Endothelial cell of coronary artery (primary cell): ENCODE measurements around the gene MARVELD2. TPM values are rescaled to one million over a fixed set of nuclear protein-coding genes. Genes with fewer than 3 reads are reported as not detected.

ENCODE experiments used
- total RNA-seq: library from RNA; depleted of rRNA; stranded (reverse); fragments of >200 nt; gene quantifications from 2 replicates; pipeline ENCODE4 v1.2.3, GENCODE V29; 2014

The MARVELD2 gene
- total RNA-seq: 1.7 and 2.1 TPM in 2 replicates

DNA sequence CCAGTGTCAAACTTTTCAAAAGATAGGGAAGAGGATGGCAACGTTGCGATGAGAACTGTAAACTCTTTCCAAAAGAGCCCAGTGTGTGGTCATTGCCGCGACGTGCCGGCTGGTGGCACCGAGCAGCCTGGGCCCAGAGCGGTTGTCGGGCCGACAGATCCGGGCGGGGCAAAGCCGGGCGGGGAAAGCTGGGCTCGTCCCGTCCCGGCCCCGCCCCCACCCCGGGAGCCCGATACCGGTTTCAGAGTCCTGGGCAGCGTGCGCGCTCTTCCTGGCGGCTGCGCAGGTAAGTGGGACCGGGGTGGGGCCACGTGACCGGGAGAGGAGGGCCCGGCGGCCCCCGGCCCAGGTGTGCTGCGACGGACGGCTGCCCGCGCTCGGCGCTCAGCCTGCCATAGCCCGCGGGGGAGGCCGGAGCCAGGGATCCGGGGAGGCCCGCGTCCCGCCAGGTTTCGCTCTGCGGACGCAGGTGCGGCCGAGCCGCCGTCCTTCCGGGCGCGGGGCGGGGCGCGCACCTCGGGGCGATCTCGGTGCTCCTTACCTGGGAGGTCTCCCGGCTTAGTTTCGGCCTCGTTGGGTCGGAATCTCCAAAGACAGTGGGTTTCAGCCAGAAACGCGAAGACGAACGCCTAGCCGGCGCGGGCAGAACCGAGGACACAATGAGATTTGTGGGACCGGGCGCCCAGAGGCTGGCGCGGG is at the start of gene MARVELD2:
Gene MARVELD2, plus strand, starts transcription at position 232 of the 699 bp plus-strand sequence. CDS start 4,270 bp downstream, outside the sequence.

DNA sequence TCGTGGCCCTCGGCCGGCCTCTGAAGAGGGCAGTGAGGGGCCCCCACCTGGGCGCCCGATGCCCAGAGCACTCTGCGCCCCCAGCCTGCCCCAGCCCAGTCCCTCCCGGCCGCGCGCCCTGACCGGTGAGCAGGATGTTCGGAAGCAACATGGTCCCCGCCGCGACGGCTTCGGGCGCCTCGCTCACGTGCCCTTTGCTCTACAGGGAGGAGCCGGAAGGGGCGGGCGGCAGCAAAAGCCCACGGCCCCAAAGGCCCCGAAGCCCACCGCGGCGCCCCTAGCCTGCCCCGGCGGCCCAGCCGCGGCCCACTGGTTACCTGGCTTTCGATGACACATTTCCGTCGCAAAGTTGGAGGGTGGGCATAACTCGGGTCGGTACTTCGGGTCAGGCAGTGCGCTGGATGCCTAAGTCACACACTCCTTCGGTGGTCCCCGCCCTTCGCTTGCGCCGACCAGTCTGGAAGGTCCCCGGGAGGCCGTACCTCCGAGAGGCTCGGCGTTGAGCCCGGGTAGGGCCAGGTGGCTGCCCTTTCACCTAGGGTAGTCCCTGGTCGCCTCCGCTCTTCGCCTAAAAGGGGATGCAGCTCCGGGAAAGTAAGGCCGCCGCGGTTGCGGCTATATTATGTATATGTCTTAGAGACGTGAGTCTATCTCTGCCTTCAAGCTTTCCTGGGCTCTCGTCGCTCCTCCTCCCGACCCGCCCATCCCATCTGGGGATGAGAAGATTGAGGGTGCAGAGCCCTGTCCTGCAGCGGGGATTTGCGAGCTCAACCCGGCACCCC is 45.4 kb upstream of the MARVELD2 start, which contains the start of the genes AK6, RAD17 and TAF9:
Gene AK6, minus strand, starts transcription at position 181 of the 782 bp plus-strand sequence. Its CDS starts 30 bp downstream, at position 151.
Gene RAD17, plus strand, starts transcription at position 479 of the 782 bp plus-strand sequence. CDS start 2,391 bp downstream, outside the sequence.
Gene TAF9, minus strand, starts transcription at position 181 of the 782 bp plus-strand sequence. CDS start 3,783 bp downstream, outside the sequence.

DNA sequence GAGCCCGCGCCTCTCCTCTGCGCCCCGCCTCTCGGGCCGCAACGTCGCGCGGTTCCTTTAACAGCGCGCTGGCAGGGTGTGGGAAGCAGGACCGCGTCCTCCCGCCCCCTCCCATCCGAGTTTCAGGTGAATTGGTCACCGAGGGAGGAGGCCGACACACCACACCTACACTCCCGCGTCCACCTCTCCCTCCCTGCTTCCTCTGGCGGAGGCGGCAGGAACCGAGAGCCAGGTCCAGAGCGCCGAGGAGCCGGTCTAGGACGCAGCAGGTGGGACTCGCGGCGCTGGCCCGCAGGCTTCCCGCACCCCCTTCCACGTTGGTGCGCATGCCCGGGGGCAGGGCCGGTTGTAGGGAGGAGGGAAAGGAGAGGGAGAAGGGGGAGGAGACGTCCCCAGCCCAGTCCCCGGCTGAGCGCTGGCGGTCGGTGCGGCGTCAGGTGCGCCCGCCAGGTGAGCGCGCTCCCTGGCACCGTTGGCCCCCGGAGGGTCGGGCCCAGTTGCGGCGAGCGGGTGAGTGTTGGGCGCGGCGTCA is 77.5 kb downstream of the MARVELD2 start, which contains the start of gene OCLN:
Gene OCLN, plus strand, starts transcription at position 400 of the 532 bp plus-strand sequence. CDS start 11,455 bp downstream, outside the sequence.

Other genes with a start within 250 kb of the MARVELD2 start
- gene CCNB1, start 248.0 kb upstream of the MARVELD2 start, total RNA-seq: 73.4 and 172 TPM in 2 replicates
- gene CENPH, start 225.5 kb upstream of the MARVELD2 start, total RNA-seq: 5.5 and 6.1 TPM in 2 replicates
- gene CDK7, start 180.2 kb upstream of the MARVELD2 start, total RNA-seq: 58.5 and 60.7 TPM in 2 replicates
- 2.6 and 3.3 TPM in 2 replicates for gene CCDC125, start 82.3 kb upstream of the MARVELD2 start, total RNA-seq
- gene AK6, start 45.6 kb upstream of the MARVELD2 start, total RNA-seq: 40.6 and 55.3 TPM in 2 replicates
- 79.0 and 89.0 TPM in 2 replicates for gene TAF9, start 45.6 kb upstream of the MARVELD2 start, total RNA-seq
- gene RAD17, start 45.3 kb upstream of the MARVELD2 start, total RNA-seq: 13.5 and 15.4 TPM in 2 replicates
- 3.4 and 4.1 TPM in 2 replicates for gene OCLN, start 77.7 kb downstream of the MARVELD2 start, total RNA-seq
- 29.6 and 30.7 TPM in 2 replicates for gene GTF2H2C, start 145.1 kb downstream of the MARVELD2 start, total RNA-seq